Measurements from ENCODE around the gene VPS33B. TPM values are rescaled to one million over a fixed set of nuclear protein-coding genes. Genes with fewer than 3 reads are reported as not detected.

Gene VPS33B
- total RNA-seq, 1 donor from 2014 or later, result 9.7 TPM

- no peak for DNase-seq (ENCODE audit: low read depth)
- Mint-ChIP-seq H3K27ac (ENCODE audit: unreplicated experiment) (no peak overlapping the region), H3K4me1 (ENCODE audit: low read depth, unreplicated experiment) (peaks cover 10% of the 10 kb centered on the region), H3K4me3 (ENCODE audit: unreplicated experiment) (peak overlapping the region; percentile 22), H3K9me3 (ENCODE audit: unreplicated experiment) (no peaks in the 10 kb centered on the region), H3K27me3 (ENCODE audit: low read depth, unreplicated experiment) (no peaks in the 10 kb centered on the region), H3K36me3 (ENCODE audit: low read depth, unreplicated experiment) (no peaks in the 10 kb centered on the region)
- Histone ChIP-seq H3K27ac (ENCODE audit: low read depth, low read length) (no peak overlapping the region), H3K9me3 (ENCODE audit: insufficient read depth, low read depth, low read length) (no peaks in the 10 kb centered on the region), H3K36me3 (ENCODE audit: insufficient read depth, low read length) (peaks cover 7% of the 10 kb centered on the region), H3K27me3 (ENCODE audit: insufficient read depth, low read length) (no peaks in the 10 kb centered on the region), H3K4me1 (ENCODE audit: insufficient read depth, low read length) (no peaks in the 10 kb centered on the region), H4K20me1 (ENCODE audit: insufficient read depth, low read length) (peaks cover 4% of the 10 kb centered on the region), H3K4me3 (ENCODE audit: insufficient read depth, low read depth, low read length) (no peak overlapping the region), H3K4me2 (ENCODE audit: low read length) (no peak overlapping the region), H3K9ac (ENCODE audit: low read length) (no peak overlapping the region), H3K79me2 (ENCODE audit: insufficient read depth, low read length) (peaks cover 99% of the 10 kb centered on the region), H2AFZ (ENCODE audit: low read depth, low read length) (no peak overlapping the region)
- no peak for FAIRE-seq
- TF ChIP-seq CTCF (IDR thresholded peaks at IDR 0.05; ENCODE audit: insufficient read depth, low read depth, low read length) (no peak), EZH2 (IDR thresholded peaks at IDR 0.05; ENCODE audit: insufficient read depth, low read length) (no peak)
Measured at GRCh38 chr15:90988296-90988695, 34.1 kb downstream of the VPS33B start.

- Histone ChIP-seq H2AFZ (ENCODE audit: low read depth, low read length) (peak overlapping the region; percentile 50), H3K9me3 (ENCODE audit: insufficient read depth, low read depth, low read length) (no peaks in the 10 kb centered on the region), H3K36me3 (ENCODE audit: insufficient read depth, low read length) (peaks cover 10% of the 10 kb centered on the region), H3K79me2 (ENCODE audit: insufficient read depth, low read length) (peaks cover 95% of the 10 kb centered on the region), H4K20me1 (ENCODE audit: insufficient read depth, low read length) (peaks cover 4% of the 10 kb centered on the region), H3K4me1 (ENCODE audit: insufficient read depth, low read length) (no peaks in the 10 kb centered on the region), H3K4me2 (ENCODE audit: low read length) (peak overlapping the region; percentile 31), H3K9ac (ENCODE audit: low read length) (peak overlapping the region; percentile 12), H3K27me3 (ENCODE audit: insufficient read depth, low read length) (no peaks in the 10 kb centered on the region), H3K4me3 (ENCODE audit: insufficient read depth, low read depth, low read length) (no peak overlapping the region), H3K27ac (ENCODE audit: low read depth, low read length) (no peak overlapping the region)
- Mint-ChIP-seq H3K4me1 (ENCODE audit: low read depth, unreplicated experiment) (peaks cover 13% of the 10 kb centered on the region), H3K27me3 (ENCODE audit: low read depth, unreplicated experiment) (no peaks in the 10 kb centered on the region), H3K27ac (ENCODE audit: unreplicated experiment) (no peak overlapping the region), H3K4me3 (ENCODE audit: unreplicated experiment) (no peak overlapping the region), H3K9me3 (ENCODE audit: unreplicated experiment) (no peaks in the 10 kb centered on the region), H3K36me3 (ENCODE audit: low read depth, unreplicated experiment) (no peaks in the 10 kb centered on the region)
- TF ChIP-seq CTCF (IDR thresholded peaks at IDR 0.05; ENCODE audit: insufficient read depth, low read depth, low read length) (no peak), EZH2 (IDR thresholded peaks at IDR 0.05; ENCODE audit: insufficient read depth, low read length) (no peak)
- no peak for FAIRE-seq
- DNase-seq (ENCODE audit: low read depth), result no peak
Measured at GRCh38 chr15:90987561-90988141, 34.7 kb downstream of the VPS33B start.

- no peak for DNase-seq (ENCODE audit: low read depth)
- peaks cover 3% of the 10 kb centered on the region for H4K20me1 ChIP-seq (ENCODE audit: insufficient read depth, low read length)
- peaks cover 88% of the 10 kb centered on the region for H3K79me2 ChIP-seq (ENCODE audit: insufficient read depth, low read length)
- peaks cover 13% of the 10 kb centered on the region for H3K4me1 Mint-ChIP-seq (ENCODE audit: low read depth, unreplicated experiment)
- TF ChIP-seq CTCF (IDR thresholded peaks at IDR 0.05; ENCODE audit: insufficient read depth, low read depth, low read length), result no peak
- no peak for TF ChIP-seq EZH2 (IDR thresholded peaks at IDR 0.05; ENCODE audit: insufficient read depth, low read length)
- no peak for FAIRE-seq
- no peak overlapping the region for H3K4me2 ChIP-seq (ENCODE audit: low read length)
- H3K4me1 ChIP-seq (ENCODE audit: insufficient read depth, low read length), result no peaks in the 10 kb centered on the region
- no peak overlapping the region for H2AFZ ChIP-seq (ENCODE audit: low read depth, low read length)
- H3K27me3 ChIP-seq (ENCODE audit: insufficient read depth, low read length), result no peaks in the 10 kb centered on the region
- H3K36me3 ChIP-seq (ENCODE audit: insufficient read depth, low read length), result peaks cover 10% of the 10 kb centered on the region
- no peaks in the 10 kb centered on the region for H3K36me3 Mint-ChIP-seq (ENCODE audit: low read depth, unreplicated experiment)
- H3K9me3 Mint-ChIP-seq (ENCODE audit: unreplicated experiment), result no peaks in the 10 kb centered on the region
- no peaks in the 10 kb centered on the region for H3K9me3 ChIP-seq (ENCODE audit: insufficient read depth, low read depth, low read length)
- H3K4me3 Mint-ChIP-seq (ENCODE audit: unreplicated experiment), result no peak overlapping the region
- no peak overlapping the region for H3K9ac ChIP-seq (ENCODE audit: low read length)
- no peaks in the 10 kb centered on the region for H3K27me3 Mint-ChIP-seq (ENCODE audit: low read depth, unreplicated experiment)
- no peak overlapping the region for H3K27ac Mint-ChIP-seq (ENCODE audit: unreplicated experiment)
- H3K4me3 ChIP-seq (ENCODE audit: insufficient read depth, low read depth, low read length), result no peak overlapping the region
- H3K27ac ChIP-seq (ENCODE audit: low read depth, low read length), result no peak overlapping the region
Measured at GRCh38 chr15:90986790-90987507, 35.4 kb downstream of the VPS33B start.
